HCT116 (cell line): Measurements from ENCODE around the gene DLG4. TPM values are rescaled to one million over a fixed set of nuclear protein-coding genes. Genes with fewer than 3 reads are reported as not detected.

Experiments
- ATAC-seq: fragments of 200-7000 bp; cut with Tn5 transposase; 2 replicates; pipeline ENCODE4 v1.9.1; 2020; ENCODE audit warnings: mild to moderate bottlenecking, moderate library complexity
- BruUV-seq: library from RNA; stranded (reverse); fragments of 400-500 nt; replicated peaks from 2 replicates; lab custom pipeline; 2021; lab: Mats Ljungman, UMichigan
- CTCF ChIA-PET: fragments of 300-600 bp; sonication (Branson Sonifier 250); formaldehyde crosslinking; loops from one replicate; lab custom pipeline; 2021; ENCODE audit warnings: antibody characterized with exemption; lab: Charles Lee
- POLR2A ChIA-PET: fragments of 300-600, 350-600 bp; sonication (Branson Sonifier 250); formaldehyde crosslinking; loops from one replicate; lab custom pipeline; 2021; ENCODE audit warnings: antibody characterized with exemption; lab: Charles Lee
- RAD21 ChIA-PET, 2 experiments: fragments of 300-600 bp; sonication (Branson Sonifier 250); formaldehyde crosslinking; loops; one replicate each; lab custom pipeline; 2023; ENCODE audit warnings: low total read pairs in 2 of 2; ENCODE audit not compliant: uncharacterized antibody in 2 of 2, unreplicated experiment in 2 of 2, low non-redundant PET in 1 of 2; lab: Charles Lee
- DNase-seq: peaks from one replicate; pipeline ENCODE4 v3.0.0-alpha.2; 2010; ENCODE audit warnings: low read depth, low spot score
- H2AFZ ChIP-seq: fragments of 200-600 bp; shearing (Covaris generic), sonication (generic); 2 replicates; pipeline ENCODE4 v1.6.1; 2017; ENCODE audit warnings: low read depth, mixed run types, mixed read lengths, antibody characterized with exemption, low read length; ENCODE audit not compliant: poor library complexity, severe bottlenecking
- H3K27ac ChIP-seq: 2 replicates; pipeline ENCODE4 v1.5.1; 2012; ENCODE audit warnings: low read depth, low read length
- H3K27me3 ChIP-seq: fragments of 200-600 bp; sonication (generic); 2 replicates; pipeline ENCODE4 v1.6.1; 2016; ENCODE audit warnings: mixed run types, low read length, mixed read lengths; ENCODE audit not compliant: insufficient read depth
- H3K36me3 ChIP-seq, 2 experiments: fragments of 200-500 bp in 1 of 2; fragments of 200-600 bp in 1 of 2; sonication (Bioruptor generic) in 1 of 2; sonication (generic) in 1 of 2; 2 replicates each; pipeline versions ENCODE4 v1.5.1 to v1.6.1; 2014 to 2016; ENCODE audit warnings: low read length in 2 of 2, inconsistent platforms in 1 of 2, mixed read lengths in 1 of 2, mixed run types in 1 of 2; ENCODE audit not compliant: insufficient read depth in 2 of 2, control insufficient read depth in 1 of 2
- H3K4me1 ChIP-seq, 2 experiments: fragments of 200-600 bp in 1 of 2; sonication (generic) in 1 of 2; 2 replicates each; pipeline versions ENCODE4 v1.5.1 to v1.6.1; 2012 to 2017; ENCODE audit warnings: low read length in 2 of 2, inconsistent platforms in 1 of 2, mild to moderate bottlenecking in 1 of 2, mixed read lengths in 1 of 2, mixed run types in 1 of 2, moderate library complexity in 1 of 2; ENCODE audit not compliant: insufficient read depth in 2 of 2, control insufficient read depth in 1 of 2
- H3K4me2 ChIP-seq: fragments of 200-600 bp; sonication (generic); 2 replicates; pipeline ENCODE4 v1.6.1; 2017; ENCODE audit warnings: mixed run types, low read length, mixed read lengths
- H3K4me3 ChIP-seq, 2 experiments: fragments of 200-600 bp in 1 of 2; sonication (generic) in 1 of 2; replicated peaks in 1 of 2; 2 replicates each; pipeline ENCODE4 v1.5.1; 2011 to 2016; ENCODE audit warnings: low read length in 2 of 2, control low read depth in 1 of 2, low read depth in 1 of 2, mild to moderate bottlenecking in 1 of 2, mixed read lengths in 1 of 2, mixed run types in 1 of 2
- H3K79me2 ChIP-seq: fragments of 200-600 bp; sonication (generic); 2 replicates; pipeline ENCODE4 v1.6.1; 2017; ENCODE audit warnings: mild to moderate bottlenecking, mixed run types, low read length, moderate library complexity, mixed read lengths; ENCODE audit not compliant: insufficient read depth
- H3K9ac ChIP-seq: fragments of 200-600 bp; sonication (generic); 2 replicates; pipeline ENCODE4 v1.6.1; 2016; ENCODE audit warnings: low read length, mixed read lengths
- H3K9me2 ChIP-seq: fragments of 200-600 bp; sonication (generic), shearing (Covaris generic); 2 replicates; pipeline ENCODE4 v1.6.1; 2017; ENCODE audit warnings: mixed run types, mild to moderate bottlenecking, moderate library complexity; ENCODE audit not compliant: insufficient read depth
- H3K9me3 ChIP-seq, 2 experiments: fragments of 200-500 bp in 1 of 2; fragments of 200-600 bp in 1 of 2; sonication (Bioruptor generic) in 1 of 2; sonication (generic) in 1 of 2; 2 replicates each; pipeline ENCODE4 v1.6.1; 2014 to 2017; ENCODE audit warnings: low read length in 2 of 2, mixed read lengths in 2 of 2, inconsistent platforms in 1 of 2, low read depth in 1 of 2, mild to moderate bottlenecking in 1 of 2, mixed run types in 1 of 2, moderate library complexity in 1 of 2; ENCODE audit not compliant: control insufficient read depth in 1 of 2, insufficient read depth in 1 of 2
- H4K20me1 ChIP-seq: fragments of 200-600 bp; sonication (generic), shearing (Covaris generic); 2 replicates; pipeline ENCODE4 v1.6.1; 2017; ENCODE audit warnings: mixed run types, mild to moderate bottlenecking, moderate library complexity; ENCODE audit not compliant: insufficient read depth
- ATF3 ChIP-seq: IDR thresholded peaks from 2 replicates; pipeline ENCODE4 v1.6.1; 2012
- CEBPB ChIP-seq: IDR thresholded peaks from 2 replicates; pipeline ENCODE4 v1.6.1; 2012; ENCODE audit warnings: low read depth
- EGR1 ChIP-seq: IDR thresholded peaks from 2 replicates; pipeline ENCODE4 v1.6.1; 2012; ENCODE audit warnings: low read depth
- EZH2 ChIP-seq: fragments of 200-600 bp; sonication (generic); IDR thresholded peaks from 2 replicates; pipeline ENCODE4 v1.6.1; 2017; ENCODE audit warnings: antibody characterized with exemption, mixed run types
- EZH2phosphoT487 ChIP-seq: fragments of 200-600 bp; IDR thresholded peaks from 2 replicates; pipeline ENCODE4 v1.6.1; 2018; ENCODE audit warnings: antibody characterized with exemption, borderline replicate concordance
- FOSL1 ChIP-seq: IDR thresholded peaks from 2 replicates; pipeline ENCODE4 v1.6.1; 2012; ENCODE audit warnings: low read depth
- JUND ChIP-seq: IDR thresholded peaks from 2 replicates; pipeline ENCODE4 v1.6.1; 2012
- POLR2A ChIP-seq: IDR thresholded peaks from 2 replicates; pipeline ENCODE4 v1.7.0; 2011; ENCODE audit warnings: borderline replicate concordance; ENCODE audit not compliant: insufficient read depth, insufficient read length; ENCODE audit errors: extremely low read depth
- RAD21 ChIP-seq: IDR thresholded peaks from 2 replicates; pipeline ENCODE4 v1.6.1; 2012; ENCODE audit warnings: low read depth, mild to moderate bottlenecking
- SIN3A ChIP-seq: IDR thresholded peaks from 2 replicates; pipeline ENCODE4 v1.6.1; 2012; ENCODE audit warnings: low read depth
- SP1 ChIP-seq: IDR thresholded peaks from 2 replicates; pipeline ENCODE4 v1.6.1; 2012; ENCODE audit warnings: low read depth
- YY1 ChIP-seq: IDR thresholded peaks from 2 replicates; pipeline ENCODE4 v1.6.1; 2011; ENCODE audit warnings: low read length, low read depth, moderate library complexity, mild to moderate bottlenecking; ENCODE audit not compliant: insufficient replicate concordance; ENCODE audit errors: extremely low read depth
- ZFX ChIP-seq: fragments of 450-650 bp; IDR thresholded peaks from 2 replicates; pipeline ENCODE4 v1.6.1; 2017
- ZNF274 ChIP-seq: fragments of 200-500 bp; sonication (Bioruptor generic); IDR thresholded peaks from 2 replicates; pipeline ENCODE4 v1.6.1; 2014; ENCODE audit warnings: mild to moderate bottlenecking, low read depth, low read length, inconsistent platforms
- intact Hi-C: fragments of 100-400 bp; cut with micrococcal nuclease; formaldehyde crosslinking; loops from 2 replicates; pipeline ENCODE4 v1.10.0; 2022
- total RNA-seq: library from RNA; stranded (reverse); gene quantifications from one replicate; pipeline ENCODE4 v1.2.1, GENCODE V29; 2021; ENCODE audit not compliant: unreplicated experiment
- TF ChIP-seq, protein P1 (sequence below): IDR thresholded peaks from 2 replicates; pipeline ENCODE4 v1.6.1; 2011; ENCODE audit warnings: mild to moderate bottlenecking, low read length, moderate library complexity; ENCODE audit not compliant: insufficient replicate concordance; ENCODE audit errors: extremely low read depth

Gene DLG4
- total RNA-seq, 1 experiment from 2014 or later, result 15.0 TPM

GRCh38 chr17:7139400-7139799, 80.2 kb downstream of the DLG4 start:
- no peak overlapping the region for H3K4me2 ChIP-seq
- no peak overlapping the region for H3K4me3 ChIP-seq
- TF ChIP-seq CEBPB (no peak), SP1 (no peak), RAD21 (no peak), ZNF274 (no peak), SIN3A (no peak), EGR1 (no peak), EZH2 (no peak), POLR2A (no peak), JUND (no peak), ZFX (no peak), YY1 (no peak), ATF3 (no peak), EZH2phosphoT487 (no peak), FOSL1 (no peak)
- TF ChIP-seq, protein P1, sequence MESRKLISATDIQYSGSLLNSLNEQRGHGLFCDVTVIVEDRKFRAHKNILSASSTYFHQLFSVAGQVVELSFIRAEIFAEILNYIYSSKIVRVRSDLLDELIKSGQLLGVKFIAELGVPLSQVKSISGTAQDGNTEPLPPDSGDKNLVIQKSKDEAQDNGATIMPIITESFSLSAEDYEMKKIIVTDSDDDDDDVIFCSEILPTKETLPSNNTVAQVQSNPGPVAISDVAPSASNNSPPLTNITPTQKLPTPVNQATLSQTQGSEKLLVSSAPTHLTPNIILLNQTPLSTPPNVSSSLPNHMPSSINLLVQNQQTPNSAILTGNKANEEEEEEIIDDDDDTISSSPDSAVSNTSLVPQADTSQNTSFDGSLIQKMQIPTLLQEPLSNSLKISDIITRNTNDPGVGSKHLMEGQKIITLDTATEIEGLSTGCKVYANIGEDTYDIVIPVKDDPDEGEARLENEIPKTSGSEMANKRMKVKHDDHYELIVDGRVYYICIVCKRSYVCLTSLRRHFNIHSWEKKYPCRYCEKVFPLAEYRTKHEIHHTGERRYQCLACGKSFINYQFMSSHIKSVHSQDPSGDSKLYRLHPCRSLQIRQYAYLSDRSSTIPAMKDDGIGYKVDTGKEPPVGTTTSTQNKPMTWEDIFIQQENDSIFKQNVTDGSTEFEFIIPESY, result no peak
- no peak for DNase-seq
- no peaks in the 10 kb centered on the region for H3K36me3 ChIP-seq
- BruUV-seq, result no TSS peak
- ChIA-PET CTCF (interaction anchor here (1.1 to 1.8 kb wide), 3 partner anchors 26 to 93 kb away, joined by 3 to 6 read pairs (median 4); no protein-coding TSS in a partner anchor), RAD21 (no interaction called here), POLR2A (no interaction called here)
- no peaks in the 10 kb centered on the region for H4K20me1 ChIP-seq
- no peak overlapping the region for H3K9ac ChIP-seq
- H3K27me3 ChIP-seq, result no peaks in the 10 kb centered on the region
- H3K4me1 ChIP-seq, result peaks cover 13 to 26% of the 10 kb centered on the region in 2 experiments
- H2AFZ ChIP-seq, result no peak overlapping the region
- no peak for ATAC-seq
- no peaks in the 10 kb centered on the region for H3K9me2 ChIP-seq
- no peaks in the 10 kb centered on the region for H3K9me3 ChIP-seq
- intact Hi-C loops, result no loop called here
- no peak overlapping the region for H3K27ac ChIP-seq
- no peaks in the 10 kb centered on the region for H3K79me2 ChIP-seq
